Fibroblast of skin of right quadriceps (primary cell): ENCODE data around the gene LMNA.
A peak's percentile ranks its signal among the peaks of the same experiment; 100 is the strongest.
"Not testable (repeated sequence)": the region's sequence is repeated elsewhere in the genome, so short reads cannot be mapped to it uniquely, and the experiment has no call there.

Experiments used
- DNase-seq: peaks from one replicate; pipeline ENCODE4 v3.0.0-alpha.2; 2013

The LMNA gene

DNA sequence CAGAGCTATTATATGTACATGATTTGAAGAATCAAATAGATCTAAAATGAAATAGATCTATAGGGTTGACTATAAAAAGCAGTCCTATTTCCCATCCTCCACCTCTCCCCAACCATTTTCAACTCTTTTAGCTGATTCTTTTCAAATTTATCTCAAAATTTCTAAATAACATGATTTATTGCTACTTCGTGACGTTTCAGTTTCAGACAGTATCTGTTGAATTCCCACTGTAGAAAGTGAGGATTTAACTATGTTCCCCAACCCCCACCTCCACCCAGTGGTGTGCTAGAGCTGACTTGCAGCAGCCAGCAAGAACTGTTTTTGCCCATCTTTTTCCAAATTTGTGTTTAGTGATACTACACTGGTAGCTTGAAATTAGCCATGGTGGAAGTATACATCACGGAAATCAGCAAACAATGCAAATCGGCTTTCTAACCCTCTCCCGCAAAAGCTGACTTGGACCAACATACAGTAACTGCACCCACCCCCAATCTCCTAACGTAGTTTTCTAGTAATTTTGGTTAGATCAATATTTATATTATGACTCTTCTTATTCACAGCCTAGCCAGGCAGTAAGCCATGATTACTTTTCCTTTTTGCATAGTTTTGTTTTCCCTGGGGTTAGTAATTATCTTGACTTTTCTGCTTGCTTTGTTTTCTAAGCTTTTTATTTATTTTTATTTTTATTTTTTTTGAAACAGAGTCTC, 49.8 kb downstream of the LMNA start:
- DNase-seq: no peak

DNA sequence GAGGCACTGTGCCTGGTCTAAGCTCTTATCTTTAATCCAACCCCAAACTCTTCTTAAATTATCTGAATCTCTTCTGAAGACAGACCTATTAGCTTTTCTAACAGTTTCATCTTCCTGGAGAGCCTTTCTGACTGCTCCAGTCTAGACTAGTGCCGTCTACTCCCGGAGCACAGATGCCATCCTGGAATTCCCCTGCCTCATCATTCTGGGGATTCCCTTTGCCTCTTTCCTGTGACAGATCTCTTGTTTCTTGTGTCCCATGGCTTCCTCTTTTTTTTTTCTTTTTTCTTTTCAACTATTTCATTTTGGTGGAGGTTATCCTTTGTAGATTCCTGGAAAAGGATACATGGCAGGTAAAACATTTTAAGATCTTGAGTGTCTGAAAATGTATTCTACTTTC, 50.6 kb downstream of the LMNA start:
- no peak for DNase-seq

DNA sequence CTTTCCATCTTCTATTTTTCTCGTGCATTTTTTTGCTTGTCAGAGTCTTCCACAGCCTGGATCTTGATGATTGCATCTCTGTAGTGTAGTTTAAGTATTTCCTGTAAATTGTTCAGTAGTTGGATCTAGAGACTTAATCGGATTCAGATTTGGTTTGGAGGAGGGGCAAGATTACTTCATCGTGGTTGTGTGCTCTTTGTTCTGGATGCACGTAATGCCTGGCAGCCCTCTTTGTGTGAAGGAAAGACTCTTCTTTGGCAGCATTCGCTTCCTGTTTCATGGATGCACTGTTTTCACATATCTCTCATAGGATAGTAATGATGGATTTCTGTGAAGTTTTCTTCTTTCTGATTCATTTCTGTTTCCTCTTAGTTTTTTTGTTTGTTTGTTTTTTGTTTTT, 53.0 kb downstream of the LMNA start:
- DNase-seq: peak; percentile 54

DNA sequence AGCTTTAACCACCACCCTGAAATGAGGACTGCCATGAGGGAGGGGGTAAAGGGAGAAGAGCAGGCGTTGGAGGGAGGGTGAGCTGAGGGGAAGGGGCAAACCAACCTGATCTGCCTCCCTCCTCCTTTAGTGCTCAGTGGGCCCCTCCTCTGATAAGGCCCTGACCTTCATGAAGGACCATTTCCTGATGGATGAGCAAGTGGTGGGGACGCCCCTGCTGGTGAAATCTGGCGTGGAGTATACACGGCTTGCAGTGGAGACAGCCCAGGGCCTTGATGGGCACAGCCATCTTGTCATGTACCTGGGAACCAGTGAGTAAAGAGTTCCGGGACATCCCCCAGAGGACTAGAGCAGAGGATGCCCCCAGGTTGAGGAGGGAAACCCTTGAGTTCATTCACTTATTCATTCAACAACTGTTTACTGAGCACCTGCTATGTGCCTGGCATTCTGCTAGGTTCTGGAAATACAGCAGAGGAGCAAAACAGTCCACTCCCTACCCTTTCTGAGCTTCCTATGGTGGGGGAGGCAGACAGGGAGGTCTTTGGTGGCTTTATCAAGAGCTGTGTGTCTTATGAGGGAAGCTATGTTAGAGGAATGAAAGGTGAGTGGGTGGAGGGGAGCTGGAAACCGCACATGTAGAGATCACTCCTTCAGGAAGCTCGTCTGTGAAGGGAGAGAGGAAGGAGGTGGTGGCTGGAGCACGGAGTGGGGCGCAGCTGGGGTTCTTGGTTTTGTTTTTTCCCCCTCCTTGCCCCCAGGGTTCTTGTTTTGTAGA, 58.4 kb downstream of the LMNA start:
- no peak for DNase-seq

DNA sequence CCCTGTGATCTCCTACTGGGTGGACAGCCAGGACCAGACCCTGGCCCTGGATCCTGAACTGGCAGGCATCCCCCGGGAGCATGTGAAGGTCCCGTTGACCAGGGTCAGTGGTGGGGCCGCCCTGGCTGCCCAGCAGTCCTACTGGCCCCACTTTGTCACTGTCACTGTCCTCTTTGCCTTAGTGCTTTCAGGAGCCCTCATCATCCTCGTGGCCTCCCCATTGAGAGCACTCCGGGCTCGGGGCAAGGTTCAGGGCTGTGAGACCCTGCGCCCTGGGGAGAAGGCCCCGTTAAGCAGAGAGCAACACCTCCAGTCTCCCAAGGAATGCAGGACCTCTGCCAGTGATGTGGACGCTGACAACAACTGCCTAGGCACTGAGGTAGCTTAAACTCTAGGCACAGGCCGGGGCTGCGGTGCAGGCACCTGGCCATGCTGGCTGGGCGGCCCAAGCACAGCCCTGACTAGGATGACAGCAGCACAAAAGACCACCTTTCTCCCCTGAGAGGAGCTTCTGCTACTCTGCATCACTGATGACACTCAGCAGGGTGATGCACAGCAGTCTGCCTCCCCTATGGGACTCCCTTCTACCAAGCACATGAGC, 62.2 kb downstream of the LMNA start:
- DNase-seq: no peak

DNA sequence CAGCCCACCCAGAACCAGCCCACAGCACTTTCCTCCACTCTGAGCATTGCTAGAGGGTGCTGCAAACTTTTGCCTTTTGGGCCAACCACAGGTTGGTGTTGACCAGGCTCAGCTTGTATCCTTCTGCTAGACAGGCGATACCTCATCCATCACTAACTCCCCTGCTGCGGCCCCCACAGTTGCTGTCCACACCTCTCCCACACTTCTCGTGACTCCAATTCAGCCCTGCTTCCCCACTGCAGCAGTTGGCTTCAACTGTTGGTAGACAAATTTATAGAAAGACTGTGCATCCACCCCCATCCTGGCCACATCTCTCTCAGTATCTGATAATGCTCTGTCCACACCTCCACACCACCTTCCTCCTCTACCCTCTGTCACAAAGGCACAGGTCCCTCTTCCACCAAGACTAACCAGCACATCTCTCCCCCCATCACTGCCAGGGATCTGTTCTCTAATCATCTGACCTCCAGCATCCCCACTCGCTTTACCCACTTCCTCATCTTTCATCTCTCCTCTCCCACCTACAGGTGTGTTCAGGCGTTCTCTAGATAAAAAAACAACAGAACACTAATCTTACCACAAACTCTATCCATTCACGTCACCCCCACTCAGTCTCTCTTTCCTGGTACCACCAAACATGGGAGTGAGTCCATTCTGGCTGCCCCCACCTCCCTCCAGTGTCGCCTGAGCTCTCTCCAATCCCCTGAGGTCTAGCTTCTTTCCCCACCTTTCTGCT, 63.6 kb downstream of the LMNA start:
- no peak for DNase-seq

DNA sequence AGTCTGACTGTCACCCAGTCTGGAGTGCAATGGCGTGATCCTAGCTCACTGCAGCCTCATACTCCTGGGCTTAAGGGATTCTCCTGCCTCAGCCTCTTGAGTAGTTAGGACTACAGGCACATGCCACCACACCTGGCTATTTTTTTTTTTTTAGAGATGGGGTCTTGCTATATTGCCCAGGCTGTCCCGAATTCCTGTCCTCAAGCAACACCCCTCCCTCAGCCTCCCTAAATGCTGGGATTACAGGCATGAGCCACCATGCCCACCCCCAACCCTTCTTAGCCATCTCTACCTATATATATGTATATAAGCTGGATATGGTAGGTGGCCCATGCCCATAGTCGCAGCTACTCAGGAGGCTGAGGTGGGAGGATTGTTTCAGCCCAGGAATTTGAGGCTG, 66.0 kb downstream of the LMNA start:
- DNase-seq: no peak

DNA sequence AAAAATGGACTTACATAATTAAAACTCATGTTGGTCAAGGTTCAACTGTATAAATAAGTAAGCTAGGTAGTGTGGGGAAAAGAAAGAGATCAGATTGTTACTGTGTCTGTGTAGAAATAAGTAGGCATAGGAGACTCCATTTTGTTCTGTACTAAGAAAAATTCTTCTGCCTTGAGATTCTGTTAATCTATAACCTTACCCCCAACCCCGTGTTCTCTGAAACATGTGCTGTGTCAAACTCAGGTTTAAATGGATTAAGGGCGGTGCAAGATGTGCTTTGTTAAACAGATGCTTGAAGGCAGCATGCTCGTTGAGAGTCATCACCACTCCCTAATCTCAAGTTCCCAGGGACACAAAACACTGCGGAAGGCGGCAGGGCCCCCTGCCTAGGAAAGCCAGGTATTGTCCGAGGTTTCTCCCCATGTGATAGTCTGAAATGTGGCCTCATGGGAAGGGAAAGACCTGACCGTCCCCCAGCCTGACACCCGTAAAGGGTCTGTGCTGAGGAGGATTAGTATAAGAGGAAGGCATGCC, 66.9 kb downstream of the LMNA start:
- DNase-seq: not testable (repeated sequence)

DNA sequence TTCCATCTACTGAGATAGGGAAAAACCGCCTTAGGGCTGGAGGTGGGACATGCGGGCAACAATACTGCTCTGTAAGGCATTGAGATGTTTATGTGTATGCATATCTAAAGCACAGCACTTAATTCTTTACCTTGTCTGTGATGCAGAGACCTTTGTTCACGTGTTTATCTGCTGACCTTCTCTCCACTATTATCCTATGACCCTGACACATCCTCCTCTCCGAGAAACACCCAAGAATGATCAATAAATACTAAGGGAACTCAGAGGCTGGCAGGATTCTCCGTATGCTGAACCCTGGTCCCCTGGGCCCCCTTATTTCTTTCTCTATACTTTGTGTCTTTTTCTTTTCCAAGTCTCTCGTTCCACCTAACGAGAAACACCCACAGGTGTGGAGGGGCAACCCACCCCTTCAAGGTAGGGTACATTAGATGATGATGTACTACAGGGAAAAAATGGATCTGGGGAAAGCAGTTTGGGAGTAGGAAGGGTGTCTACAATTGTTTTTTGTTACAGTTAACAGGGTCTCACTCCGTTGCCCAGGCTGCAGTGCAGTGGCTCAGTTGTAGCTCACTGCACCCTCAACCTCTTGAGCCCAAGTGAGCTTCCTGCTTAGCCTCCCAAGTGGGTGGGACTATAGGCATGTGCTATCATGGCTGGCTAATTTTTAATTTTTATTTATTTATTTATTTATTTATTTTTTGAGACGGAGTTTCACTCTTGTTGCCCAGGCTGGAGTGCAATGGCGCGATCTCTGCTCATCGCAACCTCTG, 67.7 kb downstream of the LMNA start:
- not testable (repeated sequence) for DNase-seq

DNA sequence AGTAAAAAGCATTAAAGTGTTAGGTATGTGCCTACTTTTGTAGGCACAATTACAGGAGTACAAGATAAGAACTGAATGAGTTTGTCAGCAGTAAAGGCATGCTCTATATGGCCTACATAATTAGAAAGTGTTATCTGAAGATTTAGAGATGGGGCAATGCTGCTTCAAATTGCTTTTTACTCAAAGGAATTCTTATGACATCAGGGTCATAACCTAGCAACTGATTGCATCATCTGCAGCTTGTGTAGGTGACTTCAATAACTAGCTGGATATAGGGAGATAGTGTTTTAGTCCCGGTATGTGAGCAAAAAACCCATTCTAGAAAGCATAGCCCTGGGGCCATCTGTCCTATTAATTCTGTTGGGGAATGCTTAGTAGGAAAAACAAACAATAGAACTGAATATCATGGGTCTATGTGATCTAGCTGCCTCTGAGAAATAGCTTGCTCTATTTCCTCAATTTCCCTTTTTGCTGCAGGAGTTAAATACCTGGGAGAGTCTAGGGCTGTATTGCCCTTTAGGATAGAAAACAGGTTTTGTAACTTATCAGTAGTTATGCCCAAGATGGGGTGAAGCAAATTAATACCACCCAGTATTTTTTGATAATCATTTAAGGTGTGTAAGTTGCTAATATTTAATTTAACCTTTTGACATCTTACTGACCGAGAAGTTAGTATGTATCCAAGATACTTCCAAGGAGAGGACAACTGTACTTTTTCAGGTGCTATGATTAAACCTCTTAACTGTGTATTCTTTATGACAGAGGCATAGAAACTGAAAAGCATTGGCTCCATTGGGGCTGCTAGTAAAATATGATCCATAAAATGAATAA, 72.1 kb downstream of the LMNA start:
- not testable (repeated sequence) for DNase-seq
